OCI-LY7 (cell line): ENCODE data around the gene CIC.

Experiments used
- EZH2phosphoT487 ChIP-seq: fragments of 200-600 bp; sonication (generic); IDR thresholded peaks from 2 replicates; pipeline ENCODE4 v1.6.1; 2018; ENCODE audit warnings: low read depth, borderline replicate concordance, mild to moderate bottlenecking, mixed run types, antibody characterized with exemption, low read length, moderate library complexity, mixed read lengths
- TF ChIP-seq, protein P1 (sequence below): fragments of 200-600 bp; sonication (generic); conservative IDR thresholded peaks from 2 replicates; pipeline ENCODE4 v1.5.1; 2014; ENCODE audit warnings: mild to moderate bottlenecking, antibody characterized with exemption, low read length, moderate library complexity, mixed read lengths

GRCh38 chr19:42277821-42278451 is 8.9 kb downstream of the CIC start:
- TF ChIP-seq, protein P1, sequence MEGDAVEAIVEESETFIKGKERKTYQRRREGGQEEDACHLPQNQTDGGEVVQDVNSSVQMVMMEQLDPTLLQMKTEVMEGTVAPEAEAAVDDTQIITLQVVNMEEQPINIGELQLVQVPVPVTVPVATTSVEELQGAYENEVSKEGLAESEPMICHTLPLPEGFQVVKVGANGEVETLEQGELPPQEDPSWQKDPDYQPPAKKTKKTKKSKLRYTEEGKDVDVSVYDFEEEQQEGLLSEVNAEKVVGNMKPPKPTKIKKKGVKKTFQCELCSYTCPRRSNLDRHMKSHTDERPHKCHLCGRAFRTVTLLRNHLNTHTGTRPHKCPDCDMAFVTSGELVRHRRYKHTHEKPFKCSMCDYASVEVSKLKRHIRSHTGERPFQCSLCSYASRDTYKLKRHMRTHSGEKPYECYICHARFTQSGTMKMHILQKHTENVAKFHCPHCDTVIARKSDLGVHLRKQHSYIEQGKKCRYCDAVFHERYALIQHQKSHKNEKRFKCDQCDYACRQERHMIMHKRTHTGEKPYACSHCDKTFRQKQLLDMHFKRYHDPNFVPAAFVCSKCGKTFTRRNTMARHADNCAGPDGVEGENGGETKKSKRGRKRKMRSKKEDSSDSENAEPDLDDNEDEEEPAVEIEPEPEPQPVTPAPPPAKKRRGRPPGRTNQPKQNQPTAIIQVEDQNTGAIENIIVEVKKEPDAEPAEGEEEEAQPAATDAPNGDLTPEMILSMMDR, result no peak
- no peak for TF ChIP-seq EZH2phosphoT487
